Osteoblast (primary cell): ENCODE results near the gene PNPLA6. TPM values are rescaled to one million over a fixed set of nuclear protein-coding genes. Genes with fewer than 3 reads are reported as not detected.

ENCODE experiments used
- DNase-seq: peaks from one replicate; pipeline ENCODE4 v3.0.0; 2011; ENCODE audit warnings: low spot score, mixed read lengths; ENCODE audit not compliant: insufficient read length; ENCODE audit errors: missing footprints
- H2AFZ ChIP-seq: 2 replicates; pipeline ENCODE4 v1.6.0; 2011; ENCODE audit warnings: mild to moderate bottlenecking, low read length
- H3K27ac ChIP-seq: 2 replicates; pipeline ENCODE4 v1.5.1; 2011; ENCODE audit warnings: mild to moderate bottlenecking, low read depth, low read length, moderate library complexity
- H3K27me3 ChIP-seq: 2 replicates; pipeline ENCODE4 v1.6.0; 2012; ENCODE audit warnings: mild to moderate bottlenecking, control low read depth, inconsistent platforms, low read length, moderate library complexity; ENCODE audit not compliant: insufficient read depth
- H3K36me3 ChIP-seq: 2 replicates; pipeline ENCODE4 v1.5.1; 2011; ENCODE audit warnings: mild to moderate bottlenecking, low read length, control low read depth, moderate library complexity; ENCODE audit not compliant: insufficient read depth
- H3K4me1 ChIP-seq: 2 replicates; pipeline ENCODE4 v1.5.1; 2011; ENCODE audit warnings: mild to moderate bottlenecking, low read length, control low read depth, moderate library complexity; ENCODE audit not compliant: insufficient read depth
- H3K4me2 ChIP-seq: 2 replicates; pipeline ENCODE4 v1.6.0; 2011; ENCODE audit warnings: mild to moderate bottlenecking, low read length; ENCODE audit not compliant: insufficient read depth
- H3K4me3 ChIP-seq: fragments of 200-600 bp; sonication (generic); 3 replicates; pipeline ENCODE4 v1.5.1; 2012; ENCODE audit warnings: mild to moderate bottlenecking, low read length, inconsistent platforms; ENCODE audit not compliant: insufficient read depth
- H3K79me2 ChIP-seq: 2 replicates; pipeline ENCODE4 v1.6.0; 2012; ENCODE audit warnings: mild to moderate bottlenecking, low read length, control low read depth, inconsistent platforms; ENCODE audit not compliant: insufficient read depth
- H3K9me3 ChIP-seq: 2 replicates; pipeline ENCODE4 v1.5.1; 2011; ENCODE audit warnings: low read depth, low read length, control low read depth
- H4K20me1 ChIP-seq: 2 replicates; pipeline ENCODE4 v1.6.0; 2012; ENCODE audit warnings: mild to moderate bottlenecking, low read length, control low read depth; ENCODE audit not compliant: insufficient read depth
- CTCF ChIP-seq: IDR thresholded peaks from 2 replicates; pipeline ENCODE4 v1.5.1; 2011; ENCODE audit warnings: mild to moderate bottlenecking, low read depth, low read length, moderate library complexity; ENCODE audit errors: extremely low read depth
- total RNA-seq: library from RNA; depleted of rRNA; stranded (reverse); fragments of >200 nt; gene quantifications from 2 replicates; pipeline ENCODE4 v1.2.3, GENCODE V29; 2012

Gene PNPLA6
- total RNA-seq, 1 donor: 83.6 TPM

GRCh38 chr19:7521551-7522071 is 13.9 kb upstream of the PNPLA6 start:
- H2AFZ ChIP-seq: peak overlapping the region; percentile 94
- H3K36me3 ChIP-seq: peaks cover 7% of the 10 kb centered on the region
- H3K4me2 ChIP-seq: peak overlapping the region; percentile 100
- H3K4me1 ChIP-seq: peaks cover 16% of the 10 kb centered on the region
- no peaks in the 10 kb centered on the region for H4K20me1 ChIP-seq
- peak overlapping the region; percentile 36 for H3K27ac ChIP-seq
- no peak for DNase-seq
- no peak for TF ChIP-seq CTCF
- H3K4me3 ChIP-seq: peak overlapping the region; percentile 81
- H3K9me3 ChIP-seq: no peaks in the 10 kb centered on the region
- H3K79me2 ChIP-seq: peaks cover 12% of the 10 kb centered on the region
- no peaks in the 10 kb centered on the region for H3K27me3 ChIP-seq

- Histone ChIP-seq H3K79me2 (peaks cover 8% of the 10 kb centered on the region), H3K4me3 (peak within 1 kb of the TSS; percentile 81), H4K20me1 (no peaks in the 10 kb centered on the region), H3K27me3 (no peaks in the 10 kb centered on the region), H2AFZ (peak within 1 kb of the TSS; percentile 94), H3K36me3 (peaks cover 7% of the 10 kb centered on the region), H3K9me3 (no peaks in the 10 kb centered on the region), H3K4me1 (peaks cover 12% of the 10 kb centered on the region), H3K27ac (peak within 1 kb of the TSS; percentile 36), H3K4me2 (peak within 1 kb of the TSS; percentile 100)
- peak; percentile 100 for DNase-seq
- no peak for TF ChIP-seq CTCF
These were observed 13.2 kb upstream of the PNPLA6 start, which contains the start of gene MCOLN1 for GRCh38 chr19:7522072-7522922. MCOLN1 (plus strand) TSS chr19:7522624; CDS start chr19:7522751, 127 bp downstream.

- Histone ChIP-seq H3K27ac (peak overlapping the region; percentile 7), H3K36me3 (peaks cover 7% of the 10 kb centered on the region), H3K27me3 (no peaks in the 10 kb centered on the region), H4K20me1 (no peaks in the 10 kb centered on the region), H3K4me3 (peak overlapping the region; percentile 81), H3K4me2 (peak overlapping the region; percentile 100), H2AFZ (peak overlapping the region; percentile 27), H3K4me1 (peaks cover 12% of the 10 kb centered on the region), H3K79me2 (peaks cover 8% of the 10 kb centered on the region), H3K9me3 (no peaks in the 10 kb centered on the region)
- no peak for TF ChIP-seq CTCF
- peak; percentile 95 for DNase-seq
These were observed 12.4 kb upstream of the PNPLA6 start for GRCh38 chr19:7522923-7523667.
